ENCODE measurements around the gene ATOX1. TPM values are rescaled to one million over a fixed set of nuclear protein-coding genes. Genes with fewer than 3 reads are reported as not detected.

Gene ATOX1
- total and polyA plus RNA-seq, 10 of the 15 experiments (the other 5 are each of a cell fraction or from before 2014, with no cell fraction given): 130 to 642 (median 245) TPM

GRCh38 chr5:151775025-151775606 is 16.7 kb upstream of the ATOX1 start:
- Histone ChIP-seq H3K9ac (ENCODE audit: control insufficient read depth, insufficient read depth, low read length) (peak overlapping the region; percentile 18; the same call in 1 of the 2 replicates), H3K79me2 (ENCODE audit: control insufficient read depth, insufficient read depth, low read length) (peaks cover 88% of the 10 kb centered on the region), H3K36me3 (ENCODE audit: control insufficient read depth in 2 of 2, insufficient read depth in 2 of 2, low read length in 1 of 2) (peaks cover 0 to 5% of the 10 kb centered on the region in 2 experiments; a peak in 3 of 4 replicates), H3K4me1 (ENCODE audit: control insufficient read depth, insufficient read depth, low read length) (peaks cover 6% of the 10 kb centered on the region; the same call in 1 of the 2 replicates), H3K4me3 (peak overlapping the region; percentile 97), H3K27ac (ENCODE audit: control insufficient read depth, insufficient read depth) (no peak overlapping the region), H3K27me3 (replicated peaks in 1 of 2; ENCODE audit: control insufficient read depth in 2 of 2, insufficient read depth in 2 of 2, low read length in 1 of 2) (no peaks in the 10 kb centered on the region), H2AFZ (ENCODE audit: control insufficient read depth, low read depth, low read length) (no peak overlapping the region), H4K20me1 (ENCODE audit: control insufficient read depth, insufficient read depth) (peaks cover 13% of the 10 kb centered on the region), H3K4me2 (ENCODE audit: control insufficient read depth, insufficient read depth) (peak overlapping the region; percentile 68), H3K9me3 (replicated peaks; ENCODE audit: control insufficient read depth, insufficient read depth, low read length) (no peaks in the 10 kb centered on the region)
- CTCF ChIA-PET: interaction anchor here (0.6 to 2.6 kb wide), 16 partner anchors 9 to 515 kb away, joined by 3 to 14 read pairs (median 4); no protein-coding TSS in a partner anchor
- 1% methylated on average over 3 of the region's 3 CpGs for WGBS (ENCODE audit: insufficient coverage, insufficient replicate concordance, low lambda C conversion rate, missing lambda C conversion rate)
- no TSS peak for BruUV-seq (replicated peaks)
- DNase-seq (ENCODE audit: low read depth, low spot score) (no peak), ATAC-seq (no peak), FAIRE-seq (no peak)
- RAD21 ChIA-PET (ENCODE audit: unreplicated experiment): interaction anchor here (1.0 to 6.4 kb wide), 6 partner anchors 10 to 117 kb away, joined by 3 to 90 read pairs (median 3); partner anchors contain the start of gene ATOX1
- SMC1A ChIA-PET (ENCODE audit: uncharacterized antibody, unreplicated experiment): interaction anchor here (1.1 to 6.5 kb wide), 8 partner anchors 9 to 116 kb away, joined by 3 to 84 read pairs (median 10); partner anchors contain the start of gene ATOX1
- in situ Hi-C loops (cut with MboI): no loop called here
- POLR2A ChIA-PET: interaction anchor here (1.0 to 10.0 kb wide), 3 partner anchors 8 to 21 kb away, joined by 4 to 241 read pairs (median 8); partner anchors contain the start of gene ATOX1
- intact Hi-C loops (cut with micrococcal nuclease; ENCODE audit: unreplicated experiment): loop anchor here (1.0 to 10.0 kb wide), 2 partner anchors 8 to 620 kb away; partner anchors contain the start of gene ANXA6
- no peak for TF ChIP-seq HDAC6 (IDR thresholded peaks at IDR 0.05; ENCODE audit: unreplicated experiment)
- TF ChIP-seq KAT2A (conservative IDR thresholded peaks at IDR 0.05; ENCODE audit: control insufficient read depth, low read depth, low read length): no peak
- no peak for TF ChIP-seq PRDM15 (CRISPR knock-in tag; IDR thresholded peaks at IDR 0.05)
- no peak for TF ChIP-seq RCOR1 (conservative IDR thresholded peaks at IDR 0.05; ENCODE audit: low read depth, low read length)
- TF ChIP-seq, protein P1, sequence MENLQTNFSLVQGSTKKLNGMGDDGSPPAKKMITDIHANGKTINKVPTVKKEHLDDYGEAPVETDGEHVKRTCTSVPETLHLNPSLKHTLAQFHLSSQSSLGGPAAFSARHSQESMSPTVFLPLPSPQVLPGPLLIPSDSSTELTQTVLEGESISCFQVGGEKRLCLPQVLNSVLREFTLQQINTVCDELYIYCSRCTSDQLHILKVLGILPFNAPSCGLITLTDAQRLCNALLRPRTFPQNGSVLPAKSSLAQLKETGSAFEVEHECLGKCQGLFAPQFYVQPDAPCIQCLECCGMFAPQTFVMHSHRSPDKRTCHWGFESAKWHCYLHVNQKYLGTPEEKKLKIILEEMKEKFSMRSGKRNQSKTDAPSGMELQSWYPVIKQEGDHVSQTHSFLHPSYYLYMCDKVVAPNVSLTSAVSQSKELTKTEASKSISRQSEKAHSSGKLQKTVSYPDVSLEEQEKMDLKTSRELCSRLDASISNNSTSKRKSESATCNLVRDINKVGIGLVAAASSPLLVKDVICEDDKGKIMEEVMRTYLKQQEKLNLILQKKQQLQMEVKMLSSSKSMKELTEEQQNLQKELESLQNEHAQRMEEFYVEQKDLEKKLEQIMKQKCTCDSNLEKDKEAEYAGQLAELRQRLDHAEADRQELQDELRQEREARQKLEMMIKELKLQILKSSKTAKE (IDR thresholded peaks at IDR 0.05; ENCODE audit: low read depth, poor library complexity, severe bottlenecking): no peak
- no peak for TF ChIP-seq NBN (IDR thresholded peaks at IDR 0.05)
- no peak for TF ChIP-seq NR2F1 (conservative IDR thresholded peaks at IDR 0.05)
- TF ChIP-seq CHD4 (IDR thresholded peaks at IDR 0.05): no peak
- no peak for TF ChIP-seq SP1 (IDR thresholded peaks at IDR 0.05; ENCODE audit: low read depth, low read length)
- TF ChIP-seq, protein P2, sequence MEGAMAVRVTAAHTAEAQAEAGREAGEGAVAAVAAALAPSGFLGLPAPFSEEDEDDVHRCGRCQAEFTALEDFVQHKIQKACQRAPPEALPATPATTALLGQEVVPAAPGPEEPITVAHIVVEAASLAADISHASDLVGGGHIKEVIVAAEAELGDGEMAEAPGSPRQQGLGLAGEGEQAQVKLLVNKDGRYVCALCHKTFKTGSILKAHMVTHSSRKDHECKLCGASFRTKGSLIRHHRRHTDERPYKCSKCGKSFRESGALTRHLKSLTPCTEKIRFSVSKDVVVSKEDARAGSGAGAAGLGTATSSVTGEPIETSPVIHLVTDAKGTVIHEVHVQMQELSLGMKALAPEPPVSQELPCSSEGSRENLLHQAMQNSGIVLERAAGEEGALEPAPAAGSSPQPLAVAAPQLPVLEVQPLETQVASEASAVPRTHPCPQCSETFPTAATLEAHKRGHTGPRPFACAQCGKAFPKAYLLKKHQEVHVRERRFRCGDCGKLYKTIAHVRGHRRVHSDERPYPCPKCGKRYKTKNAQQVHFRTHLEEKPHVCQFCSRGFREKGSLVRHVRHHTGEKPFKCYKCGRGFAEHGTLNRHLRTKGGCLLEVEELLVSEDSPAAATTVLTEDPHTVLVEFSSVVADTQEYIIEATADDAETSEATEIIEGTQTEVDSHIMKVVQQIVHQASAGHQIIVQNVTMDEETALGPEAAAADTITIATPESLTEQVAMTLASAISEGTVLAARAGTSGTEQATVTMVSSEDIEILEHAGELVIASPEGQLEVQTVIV (IDR thresholded peaks at IDR 0.05; ENCODE audit: borderline replicate concordance, partially characterized antibody): no peak
- TF ChIP-seq, protein P3, sequence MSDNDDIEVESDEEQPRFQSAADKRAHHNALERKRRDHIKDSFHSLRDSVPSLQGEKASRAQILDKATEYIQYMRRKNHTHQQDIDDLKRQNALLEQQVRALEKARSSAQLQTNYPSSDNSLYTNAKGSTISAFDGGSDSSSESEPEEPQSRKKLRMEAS (IDR thresholded peaks at IDR 0.05; ENCODE audit: low read depth, low read length): no peak
- no peak for TF ChIP-seq EED (IDR thresholded peaks at IDR 0.05; ENCODE audit: low read depth)
- no peak for TF ChIP-seq NFYA (IDR thresholded peaks at IDR 0.05; ENCODE audit: borderline replicate concordance, low read depth, low read length)
- TF ChIP-seq BRCA1 (IDR thresholded peaks at IDR 0.05; ENCODE audit: low read depth, low read length): no peak
- no peak for TF ChIP-seq ZNF217 (IDR thresholded peaks at IDR 0.05)
